KMS-11 (cell line): ENCODE measurements around the gene NODAL.

Experiments used
- H2AFZ ChIP-seq: fragments of 200-600 bp; sonication (generic); 2 replicates; pipeline ENCODE4 v1.6.1; 2016; ENCODE audit warnings: antibody characterized with exemption, mixed run types, low read depth
- H3K27ac ChIP-seq: fragments of 200-600 bp; sonication (generic); 2 replicates; pipeline ENCODE4 v1.6.1; 2016; ENCODE audit warnings: mild to moderate bottlenecking, mixed run types
- H3K27me3 ChIP-seq: fragments of 200-600 bp; sonication (generic); 2 replicates; pipeline ENCODE4 v1.6.1; 2017; ENCODE audit warnings: mild to moderate bottlenecking, low read depth, mixed run types, moderate library complexity; ENCODE audit not compliant: insufficient read depth
- H3K36me3 ChIP-seq: fragments of 200-600 bp; sonication (generic); 2 replicates; pipeline ENCODE4 v1.6.1; 2017; ENCODE audit warnings: mild to moderate bottlenecking, mixed run types; ENCODE audit not compliant: insufficient read depth
- H3K4me1 ChIP-seq: fragments of 200-600 bp; sonication (generic); 2 replicates; pipeline ENCODE4 v1.6.1; 2016; ENCODE audit warnings: mild to moderate bottlenecking, low read depth, mixed run types; ENCODE audit not compliant: poor library complexity, severe bottlenecking
- H3K4me2 ChIP-seq: fragments of 200-600 bp; sonication (generic); 2 replicates; pipeline ENCODE4 v1.7.0; 2016; ENCODE audit warnings: mild to moderate bottlenecking, mixed run types
- H3K4me3 ChIP-seq: fragments of 200-600 bp; sonication (generic); IDR thresholded peaks from 2 replicates; pipeline ENCODE4 v1.6.1; 2017; ENCODE audit warnings: low read depth, low read length, mixed read lengths; ENCODE audit not compliant: insufficient read depth
- H3K79me2 ChIP-seq: fragments of 200-600 bp; sonication (generic); 2 replicates; pipeline ENCODE4 v1.6.1; 2016; ENCODE audit warnings: low read depth, mixed run types; ENCODE audit not compliant: insufficient read depth
- H3K9ac ChIP-seq: fragments of 200-600 bp; sonication (generic); 2 replicates; pipeline ENCODE4 v1.6.1; 2016; ENCODE audit warnings: mild to moderate bottlenecking, mixed run types
- H4K20me1 ChIP-seq: fragments of 200-600 bp; sonication (generic); 2 replicates; pipeline ENCODE4 v1.6.1; 2016; ENCODE audit warnings: mild to moderate bottlenecking, mixed run types; ENCODE audit not compliant: insufficient read depth
- TF ChIP-seq, protein P1 (sequence below): fragments of 200-600 bp; sonication (generic); conservative IDR thresholded peaks from 2 replicates; pipeline ENCODE4 v1.6.1; 2017; ENCODE audit warnings: low read depth, mild to moderate bottlenecking, antibody characterized with exemption, low read length, moderate library complexity, mixed read lengths

Gene NODAL

DNA sequence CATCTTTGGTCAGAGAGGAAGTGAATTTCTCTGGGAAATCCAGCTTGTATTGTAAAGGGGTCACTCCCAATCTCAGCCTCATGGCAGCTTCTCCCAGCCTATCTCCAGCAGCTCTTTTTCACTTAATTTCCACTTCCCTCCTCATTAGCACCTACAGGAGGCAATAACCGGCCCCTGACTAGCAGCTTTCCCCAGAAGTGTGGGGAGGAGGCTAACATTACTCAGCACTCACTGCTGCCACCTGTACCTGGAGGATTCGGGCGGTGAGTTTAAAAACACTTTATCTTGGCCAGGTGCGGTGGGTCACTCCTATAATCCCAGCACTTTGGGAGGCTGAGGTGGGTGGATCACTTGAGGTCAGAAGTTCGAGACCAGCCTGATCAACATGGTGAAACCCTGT lies 3.8 kb downstream of the NODAL start:
- H3K27me3 ChIP-seq = no peaks in the 10 kb centered on the region
- TF ChIP-seq, protein P1, sequence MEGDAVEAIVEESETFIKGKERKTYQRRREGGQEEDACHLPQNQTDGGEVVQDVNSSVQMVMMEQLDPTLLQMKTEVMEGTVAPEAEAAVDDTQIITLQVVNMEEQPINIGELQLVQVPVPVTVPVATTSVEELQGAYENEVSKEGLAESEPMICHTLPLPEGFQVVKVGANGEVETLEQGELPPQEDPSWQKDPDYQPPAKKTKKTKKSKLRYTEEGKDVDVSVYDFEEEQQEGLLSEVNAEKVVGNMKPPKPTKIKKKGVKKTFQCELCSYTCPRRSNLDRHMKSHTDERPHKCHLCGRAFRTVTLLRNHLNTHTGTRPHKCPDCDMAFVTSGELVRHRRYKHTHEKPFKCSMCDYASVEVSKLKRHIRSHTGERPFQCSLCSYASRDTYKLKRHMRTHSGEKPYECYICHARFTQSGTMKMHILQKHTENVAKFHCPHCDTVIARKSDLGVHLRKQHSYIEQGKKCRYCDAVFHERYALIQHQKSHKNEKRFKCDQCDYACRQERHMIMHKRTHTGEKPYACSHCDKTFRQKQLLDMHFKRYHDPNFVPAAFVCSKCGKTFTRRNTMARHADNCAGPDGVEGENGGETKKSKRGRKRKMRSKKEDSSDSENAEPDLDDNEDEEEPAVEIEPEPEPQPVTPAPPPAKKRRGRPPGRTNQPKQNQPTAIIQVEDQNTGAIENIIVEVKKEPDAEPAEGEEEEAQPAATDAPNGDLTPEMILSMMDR = no peak
- no peak overlapping the region for H3K9ac ChIP-seq
- H3K4me3 ChIP-seq = no peak overlapping the region
- H3K79me2 ChIP-seq = no peaks in the 10 kb centered on the region
- no peaks in the 10 kb centered on the region for H3K36me3 ChIP-seq
- H2AFZ ChIP-seq = no peak overlapping the region
- no peaks in the 10 kb centered on the region for H4K20me1 ChIP-seq
- H3K4me2 ChIP-seq = no peak overlapping the region
- H3K27ac ChIP-seq = no peak overlapping the region
- no peaks in the 10 kb centered on the region for H3K4me1 ChIP-seq

DNA sequence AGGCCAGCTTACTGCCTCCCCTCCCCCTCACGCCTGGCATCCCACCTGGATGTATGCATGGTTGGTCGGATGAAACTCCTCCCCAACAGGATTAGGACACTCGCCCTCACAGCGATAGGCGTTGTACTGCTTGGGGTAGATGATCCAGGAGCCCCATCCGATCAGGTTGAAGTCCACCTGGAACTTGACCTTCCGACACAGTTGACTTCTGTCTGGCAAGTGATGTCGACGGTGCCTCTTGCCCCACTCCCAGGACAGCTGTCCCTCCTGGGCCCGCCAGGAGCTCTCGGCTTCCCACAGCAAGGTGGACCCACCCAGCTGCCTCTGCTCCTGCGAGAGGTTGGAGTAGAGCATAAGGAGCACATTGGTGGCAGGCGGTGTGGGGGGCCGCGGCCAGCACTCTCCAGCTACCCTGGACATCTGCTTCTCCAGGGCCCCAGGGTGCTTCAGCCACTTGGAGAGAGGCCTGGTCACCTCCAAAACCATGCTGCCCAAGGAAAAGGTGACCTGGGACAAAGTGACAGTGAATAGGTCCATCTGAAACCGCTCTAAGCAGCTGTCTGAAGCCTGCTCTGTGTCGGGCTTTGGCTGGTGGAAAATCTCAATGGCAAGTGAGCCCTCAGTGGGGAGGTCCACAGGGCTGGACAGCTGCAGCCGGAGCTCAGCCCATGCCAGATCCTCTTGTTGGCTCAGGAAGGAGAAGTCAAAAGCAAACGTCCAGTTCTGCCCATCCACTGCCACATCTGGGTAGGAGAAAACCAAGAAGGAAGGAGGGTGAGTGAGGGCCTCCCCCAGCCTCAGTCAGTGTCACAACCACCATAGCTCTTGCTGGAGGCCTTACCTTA lies 6.0 kb downstream of the NODAL start:
- TF ChIP-seq, protein P1 = no peak
- H3K9ac ChIP-seq = no peak overlapping the region
- H2AFZ ChIP-seq = no peak overlapping the region
- H3K4me3 ChIP-seq = no peak overlapping the region
- H3K36me3 ChIP-seq = no peaks in the 10 kb centered on the region
- no peaks in the 10 kb centered on the region for H4K20me1 ChIP-seq
- no peaks in the 10 kb centered on the region for H3K79me2 ChIP-seq
- H3K4me1 ChIP-seq = peaks cover 9% of the 10 kb centered on the region
- H3K4me2 ChIP-seq = no peak overlapping the region
- no peak overlapping the region for H3K27ac ChIP-seq
- no peaks in the 10 kb centered on the region for H3K27me3 ChIP-seq

- H3K36me3 ChIP-seq = no peaks in the 10 kb centered on the region
- H3K4me1 ChIP-seq = peaks cover 20% of the 10 kb centered on the region
- H4K20me1 ChIP-seq = no peaks in the 10 kb centered on the region
- H2AFZ ChIP-seq = no peak overlapping the region
- H3K4me3 ChIP-seq = no peak overlapping the region
- H3K9ac ChIP-seq = no peak overlapping the region
- TF ChIP-seq, protein P1 = no peak
- no peaks in the 10 kb centered on the region for H3K27me3 ChIP-seq
- H3K79me2 ChIP-seq = no peaks in the 10 kb centered on the region
- no peak overlapping the region for H3K27ac ChIP-seq
- no peak overlapping the region for H3K4me2 ChIP-seq
Measured at GRCh38 chr10:70433581-70434280, 7.8 kb downstream of the NODAL start.

GRCh38 chr10:70432561-70433263 lies 8.8 kb downstream of the NODAL start:
- Histone ChIP-seq H3K9ac (no peak overlapping the region), H3K4me1 (peaks cover 20% of the 10 kb centered on the region), H2AFZ (no peak overlapping the region), H3K4me2 (no peak overlapping the region), H3K27ac (no peak overlapping the region), H3K27me3 (no peaks in the 10 kb centered on the region), H4K20me1 (no peaks in the 10 kb centered on the region), H3K4me3 (no peak overlapping the region), H3K79me2 (no peaks in the 10 kb centered on the region), H3K36me3 (no peaks in the 10 kb centered on the region)
- TF ChIP-seq, protein P1 = no peak
